HepG2 (cell line): ENCODE measurements around the gene DMRT3. TPM values are rescaled to one million over a fixed set of nuclear protein-coding genes. Genes with fewer than 3 reads are reported as not detected.

ENCODE experiments used
- ATAC-seq: fragments of 200-7000 bp; cut with Tn5 transposase; 3 replicates; pipeline ENCODE4 v1.9.1; 2020; ENCODE audit warnings: mild to moderate bottlenecking, moderate library complexity
- BruUV-seq: library from RNA; stranded (reverse); fragments of 400-500 nt; replicated peaks from 2 replicates; lab custom pipeline; 2021; lab: Mats Ljungman, UMichigan
- CTCF ChIA-PET: fragments of 300-600 bp; formaldehyde crosslinking; extraction: SDS; loops from one replicate; lab custom pipeline; 2021; ENCODE audit warnings: low total read pairs, inconsistent platforms, low intra/inter-chr PET ratio; lab: Yijun Ruan, JAX
- POLR2A ChIA-PET: fragments of 350-600 bp; sonication (Branson Sonifier 250); formaldehyde crosslinking; loops from one replicate; lab custom pipeline; 2020; ENCODE audit warnings: antibody characterized with exemption, inconsistent platforms; lab: Yijun Ruan, JAX
- DNase-seq: peaks from one replicate; pipeline ENCODE4 v3.0.0-alpha.2; 2015; ENCODE audit warnings: low spot score
- FAIRE-seq: peaks from 3 replicates; lab custom pipeline; 2011; peaks lifted over from hg19 to GRCh38; lab: Jason Lieb, UNC
- H2AFZ ChIP-seq: one replicate; pipeline ENCODE4 v1.6.1; 2011; ENCODE audit warnings: low read length, inconsistent platforms
- H3K27ac ChIP-seq: fragments of 300-600 bp; 3 replicates; pipeline ENCODE4 v1.8.0; 2011; ENCODE audit warnings: mixed run types, mild to moderate bottlenecking, mixed read lengths, low read length, inconsistent platforms; ENCODE audit not compliant: insufficient read depth; ENCODE audit errors: extremely low read length
- H3K27me3 ChIP-seq, 2 experiments: fragments of 200-600 bp in 1 of 2; 2 replicates in 1 of 2; 3 replicates in 1 of 2; pipeline versions ENCODE4 v1.6.0 to v1.8.0; 2011; ENCODE audit warnings: low read length in 2 of 2, mild to moderate bottlenecking in 2 of 2, moderate library complexity in 2 of 2, inconsistent platforms in 1 of 2; ENCODE audit not compliant: insufficient read depth in 2 of 2, control insufficient read depth in 1 of 2
- H3K36me3 ChIP-seq, 2 experiments: fragments of 200-600 bp in 1 of 2; replicated peaks in 1 of 2; 2 replicates in 1 of 2; 3 replicates in 1 of 2; pipeline versions ENCODE4 v1.5.1 to v1.8.0; 2011; ENCODE audit warnings: low read length in 2 of 2, inconsistent platforms in 1 of 2; ENCODE audit not compliant: insufficient read depth in 2 of 2, control insufficient read depth in 1 of 2
- H3K4me1 ChIP-seq: 2 replicates; pipeline ENCODE4 v1.5.1; 2012; ENCODE audit warnings: low read length, inconsistent platforms; ENCODE audit not compliant: insufficient read depth
- H3K4me2 ChIP-seq: 2 replicates; pipeline ENCODE4 v1.6.0; 2011; ENCODE audit warnings: low read depth, low read length, inconsistent platforms
- H3K4me3 ChIP-seq, 3 experiments: fragments of 200-600 bp in 1 of 3; sonication (generic), shearing (Covaris generic) in 1 of 3; replicated peaks in 1 of 3; 2 replicates each; pipeline ENCODE4 v1.5.1; 2011 to 2016; ENCODE audit warnings: low read length in 3 of 3, inconsistent platforms in 2 of 3, low read depth in 2 of 3, mild to moderate bottlenecking in 2 of 3, control low read depth in 1 of 3, mixed read lengths in 1 of 3; ENCODE audit not compliant: insufficient read depth in 1 of 3
- H3K79me2 ChIP-seq: one replicate; pipeline ENCODE4 v1.6.1; 2011; ENCODE audit warnings: low read length, inconsistent platforms; ENCODE audit not compliant: insufficient read depth
- H3K9ac ChIP-seq: 2 replicates; pipeline ENCODE4 v1.6.0; 2011; ENCODE audit warnings: mild to moderate bottlenecking, low read depth, low read length, inconsistent platforms; ENCODE audit not compliant: insufficient read depth
- H3K9me3 ChIP-seq: 2 replicates; pipeline ENCODE4 v1.5.1; 2012; ENCODE audit warnings: mild to moderate bottlenecking, low read length
- H4K20me1 ChIP-seq: 2 replicates; pipeline ENCODE4 v1.6.0; 2011; ENCODE audit warnings: inconsistent platforms, mild to moderate bottlenecking, low read length, moderate library complexity; ENCODE audit not compliant: insufficient read depth
- HOXA9 ChIP-seq: sonication (generic); formaldehyde crosslinking; IDR thresholded peaks from 2 replicates; pipeline ENCODE4 v1.8.1; 2022; ENCODE audit warnings: missing genetic modification reagents, mild to moderate bottlenecking, moderate library complexity, borderline replicate concordance
- IKZF1 ChIP-seq: fragments of 450-650 bp; IDR thresholded peaks from 2 replicates; pipeline ENCODE4 v1.7.1; 2016
- KAT8 ChIP-seq: IDR thresholded peaks from 2 replicates; pipeline ENCODE4 v1.6.1; 2016; ENCODE audit warnings: missing genetic modification reagents, missing compliant biosample characterization
- NCOA5 ChIP-seq: sonication (generic); formaldehyde crosslinking; IDR thresholded peaks from 2 replicates; pipeline ENCODE4 v1.4.0; 2020; ENCODE audit warnings: missing genetic modification reagents
- ZNF746 ChIP-seq: sonication (generic); formaldehyde crosslinking; IDR thresholded peaks from 2 replicates; pipeline ENCODE4 v1.8.0; 2022; ENCODE audit warnings: mild to moderate bottlenecking, missing genetic modification reagents
- ZNF816 ChIP-seq: sonication (generic); formaldehyde crosslinking; IDR thresholded peaks from 2 replicates; pipeline ENCODE4 v1.8.0; 2022; ENCODE audit warnings: missing genetic modification reagents, mild to moderate bottlenecking, borderline replicate concordance
- WGBS: methylation state at CpG from one replicate; pipeline ENCODE4 v1.1.6; 2017; ENCODE audit warnings: low lambda C conversion rate; 5-methylcytosine and 5-hydroxymethylcytosine counted together
- in situ Hi-C: cut with HindIII; loops from 2 replicates; pipeline ENCODE4 v1.10.0; 2017; ENCODE audit warnings: low pct_unique_long_range_greater_than_20kb; ENCODE audit not compliant: extremely low pct_ligation_motif_present
- intact Hi-C: fragments of 100-400 bp; cut with micrococcal nuclease; formaldehyde crosslinking; loops from one replicate; pipeline ENCODE4 v1.10.0; 2022; ENCODE audit not compliant: unreplicated experiment
- polyA plus RNA-seq, 8 experiments: library from polyadenylated mRNA; depleted of rRNA in 3 of 8; stranded (reverse) in 7 of 8; unstranded in 1 of 8; fragments of >200 nt; fragmentation: Illumina TruSeq in 4 of 8; extraction: Trizol in 4 of 8; gene quantifications; 2 replicates each; pipeline versions ENCODE4 v1.2.1 to v1.2.3, GENCODE V29; 2011 to 2016; ENCODE audit warnings: low read depth in 4 of 8, missing spikeins in 1 of 8, mixed read lengths in 1 of 8; ENCODE audit not compliant: insufficient read depth in 1 of 8
- total RNA-seq, 5 experiments: library from RNA; depleted of rRNA; stranded (reverse); fragments of >200 nt; fragmentation: Illumina TruSeq; extraction: Trizol; gene quantifications; 2 replicates each; pipeline ENCODE4 v1.2.3, GENCODE V29; 2016; ENCODE audit warnings: low read depth in 1 of 5
- TF ChIP-seq, protein P1 (sequence below): conservative IDR thresholded peaks from 2 replicates; pipeline ENCODE4 v1.6.1; 2018; ENCODE audit warnings: missing genetic modification reagents
- TF ChIP-seq, protein P2 (sequence below): sonication (generic); formaldehyde crosslinking; IDR thresholded peaks from 2 replicates; pipeline ENCODE4 v1.4.0; 2020; ENCODE audit warnings: missing genetic modification reagents
- TF ChIP-seq, protein P3 (sequence below): sonication (generic); formaldehyde crosslinking; IDR thresholded peaks from 2 replicates; pipeline ENCODE4 v1.4.0; 2020; ENCODE audit warnings: missing genetic modification reagents; ENCODE audit errors: not compliant biosample characterization
- TF ChIP-seq, protein P4 (sequence below): sonication (generic); formaldehyde crosslinking; IDR thresholded peaks from 2 replicates; pipeline ENCODE4 v1.4.0; 2020; ENCODE audit warnings: missing genetic modification reagents

The DMRT3 gene
- total and polyA plus RNA-seq, 2 of the 13 experiments (the other 11 are each of a cell fraction or from before 2014, with no cell fraction given): not detected

DNA sequence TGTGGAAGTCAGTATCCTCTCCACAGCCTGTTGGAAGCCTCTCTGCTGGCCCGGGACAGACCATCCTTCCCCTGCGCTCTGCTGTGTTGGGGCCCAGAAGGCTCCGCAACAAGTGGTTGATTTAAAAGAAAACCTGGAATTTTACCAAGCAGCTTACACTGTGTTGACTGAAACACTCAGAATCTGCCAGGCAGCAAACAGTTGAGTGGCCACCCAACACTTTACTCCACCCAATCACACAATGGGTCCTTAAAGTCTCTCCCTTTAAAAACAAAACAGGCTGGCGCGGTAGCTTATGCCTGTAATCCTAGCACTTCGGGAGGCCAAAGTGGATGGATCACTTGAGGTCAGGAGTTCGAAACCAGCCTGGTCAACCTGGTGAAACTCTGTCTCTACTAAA, 28.0 kb upstream of the DMRT3 start:
- FAIRE-seq: no peak
- intact Hi-C loops: no loop called here
- TF ChIP-seq IKZF1 (no peak), NCOA5 (CRISPR knock-in tag) (no peak), KAT8 (CRISPR knock-in tag) (no peak), ZNF816 (CRISPR knock-in tag) (no peak), HOXA9 (no peak), ZNF746 (CRISPR knock-in tag) (no peak)
- TF ChIP-seq, protein P1, sequence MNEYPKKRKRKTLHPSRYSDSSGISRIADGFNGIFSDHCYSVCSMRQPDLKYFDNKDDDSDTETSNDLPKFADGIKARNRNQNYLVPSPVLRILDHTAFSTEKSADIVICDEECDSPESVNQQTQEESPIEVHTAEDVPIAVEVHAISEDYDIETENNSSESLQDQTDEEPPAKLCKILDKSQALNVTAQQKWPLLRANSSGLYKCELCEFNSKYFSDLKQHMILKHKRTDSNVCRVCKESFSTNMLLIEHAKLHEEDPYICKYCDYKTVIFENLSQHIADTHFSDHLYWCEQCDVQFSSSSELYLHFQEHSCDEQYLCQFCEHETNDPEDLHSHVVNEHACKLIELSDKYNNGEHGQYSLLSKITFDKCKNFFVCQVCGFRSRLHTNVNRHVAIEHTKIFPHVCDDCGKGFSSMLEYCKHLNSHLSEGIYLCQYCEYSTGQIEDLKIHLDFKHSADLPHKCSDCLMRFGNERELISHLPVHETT: no peak
- TF ChIP-seq, protein P2, sequence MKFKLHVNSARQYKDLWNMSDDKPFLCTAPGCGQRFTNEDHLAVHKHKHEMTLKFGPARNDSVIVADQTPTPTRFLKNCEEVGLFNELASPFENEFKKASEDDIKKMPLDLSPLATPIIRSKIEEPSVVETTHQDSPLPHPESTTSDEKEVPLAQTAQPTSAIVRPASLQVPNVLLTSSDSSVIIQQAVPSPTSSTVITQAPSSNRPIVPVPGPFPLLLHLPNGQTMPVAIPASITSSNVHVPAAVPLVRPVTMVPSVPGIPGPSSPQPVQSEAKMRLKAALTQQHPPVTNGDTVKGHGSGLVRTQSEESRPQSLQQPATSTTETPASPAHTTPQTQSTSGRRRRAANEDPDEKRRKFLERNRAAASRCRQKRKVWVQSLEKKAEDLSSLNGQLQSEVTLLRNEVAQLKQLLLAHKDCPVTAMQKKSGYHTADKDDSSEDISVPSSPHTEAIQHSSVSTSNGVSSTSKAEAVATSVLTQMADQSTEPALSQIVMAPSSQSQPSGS: no peak
- TF ChIP-seq, protein P3, sequence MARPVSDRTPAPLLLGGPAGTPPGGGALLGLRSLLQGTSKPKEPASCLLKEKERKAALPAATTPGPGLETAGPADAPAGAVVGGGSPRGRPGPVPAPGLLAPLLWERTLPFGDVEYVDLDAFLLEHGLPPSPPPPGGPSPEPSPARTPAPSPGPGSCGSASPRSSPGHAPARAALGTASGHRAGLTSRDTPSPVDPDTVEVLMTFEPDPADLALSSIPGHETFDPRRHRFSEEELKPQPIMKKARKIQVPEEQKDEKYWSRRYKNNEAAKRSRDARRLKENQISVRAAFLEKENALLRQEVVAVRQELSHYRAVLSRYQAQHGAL (CRISPR knock-in tag): no peak
- TF ChIP-seq, protein P4, sequence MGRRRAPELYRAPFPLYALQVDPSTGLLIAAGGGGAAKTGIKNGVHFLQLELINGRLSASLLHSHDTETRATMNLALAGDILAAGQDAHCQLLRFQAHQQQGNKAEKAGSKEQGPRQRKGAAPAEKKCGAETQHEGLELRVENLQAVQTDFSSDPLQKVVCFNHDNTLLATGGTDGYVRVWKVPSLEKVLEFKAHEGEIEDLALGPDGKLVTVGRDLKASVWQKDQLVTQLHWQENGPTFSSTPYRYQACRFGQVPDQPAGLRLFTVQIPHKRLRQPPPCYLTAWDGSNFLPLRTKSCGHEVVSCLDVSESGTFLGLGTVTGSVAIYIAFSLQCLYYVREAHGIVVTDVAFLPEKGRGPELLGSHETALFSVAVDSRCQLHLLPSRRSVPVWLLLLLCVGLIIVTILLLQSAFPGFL (CRISPR knock-in tag): no peak
- TF ChIP-seq, all 625 proteins: peak for 0
- Histone ChIP-seq H3K4me3 (no peak overlapping the region), H3K9me3 (no peaks in the 10 kb centered on the region), H3K27me3 (no peaks in the 10 kb centered on the region), H3K9ac (no peak overlapping the region), H3K4me1 (no peaks in the 10 kb centered on the region), H2AFZ (no peak overlapping the region), H3K27ac (no peak overlapping the region), H4K20me1 (no peaks in the 10 kb centered on the region), H3K36me3 (no peaks in the 10 kb centered on the region), H3K4me2 (no peak overlapping the region), H3K79me2 (no peaks in the 10 kb centered on the region)
- ATAC-seq: no peak
- ChIA-PET CTCF (no interaction called here), POLR2A (no interaction called here)
- no peak for DNase-seq
- WGBS: 60% methylated on average over 4 of the region's 7 CpGs
- in situ Hi-C loops: no loop called here
- BruUV-seq: no TSS peak
